Muscle of leg (tissue), 11 donors: Measurements from ENCODE around the gene LHFPL3. TPM values are rescaled to one million over a fixed set of nuclear protein-coding genes. Genes with fewer than 3 reads are reported as not detected.

Experiments
- DNase-seq: peaks from one replicate; pipeline ENCODE4 v3.0.0; 2013
- H3K27ac ChIP-seq: one replicate; pipeline ENCODE4 v1.5.1; 2013; ENCODE audit warnings: mild to moderate bottlenecking, low read length, control low read depth
- H3K27me3 ChIP-seq: one replicate; pipeline ENCODE4 v1.6.1; 2013; ENCODE audit warnings: low read length; ENCODE audit not compliant: control insufficient read depth, insufficient read depth
- H3K36me3 ChIP-seq: one replicate; pipeline ENCODE4 v1.6.1; 2013; ENCODE audit warnings: low read length; ENCODE audit not compliant: control insufficient read depth, insufficient read depth
- H3K4me1 ChIP-seq: one replicate; pipeline ENCODE4 v1.6.1; 2013; ENCODE audit warnings: low read length; ENCODE audit not compliant: control insufficient read depth, insufficient read depth
- H3K4me3 ChIP-seq: one replicate; pipeline ENCODE4 v1.5.1; 2013; ENCODE audit warnings: low read length, control low read depth
- H3K9me3 ChIP-seq: replicated peaks from 2 replicates; pipeline ENCODE4 v1.6.1; 2013; ENCODE audit warnings: low read depth, low read length; ENCODE audit not compliant: control insufficient read depth
- WGBS: methylation state at CpG from one replicate; pipeline ENCODE4 v1.1.5; 2013; ENCODE audit warnings: missing lambda C conversion rate; ENCODE audit not compliant: insufficient coverage; 5-methylcytosine and 5-hydroxymethylcytosine counted together
- polyA plus RNA-seq, 8 donors: library from polyadenylated mRNA; unstranded; fragments of 120-200 nt; gene quantifications; one replicate each; pipeline versions ENCODE4 v1.2.1 to v1.2.3, GENCODE V29; 2013; ENCODE audit warnings: inconsistent platforms in 1 of 8, low replicate concordance in 1 of 8; ENCODE audit not compliant: insufficient read length in 8 of 8, insufficient read depth in 1 of 8
- total RNA-seq: library from RNA; stranded (reverse); fragments of 120-200 nt; gene quantifications from one replicate; pipeline ENCODE4 v1.2.4, GENCODE V29; 2013

Gene LHFPL3
- total and polyA plus RNA-seq, 9 donors: 0.06 to 0.47 (median 0.17) TPM; not detected in 6

DNA sequence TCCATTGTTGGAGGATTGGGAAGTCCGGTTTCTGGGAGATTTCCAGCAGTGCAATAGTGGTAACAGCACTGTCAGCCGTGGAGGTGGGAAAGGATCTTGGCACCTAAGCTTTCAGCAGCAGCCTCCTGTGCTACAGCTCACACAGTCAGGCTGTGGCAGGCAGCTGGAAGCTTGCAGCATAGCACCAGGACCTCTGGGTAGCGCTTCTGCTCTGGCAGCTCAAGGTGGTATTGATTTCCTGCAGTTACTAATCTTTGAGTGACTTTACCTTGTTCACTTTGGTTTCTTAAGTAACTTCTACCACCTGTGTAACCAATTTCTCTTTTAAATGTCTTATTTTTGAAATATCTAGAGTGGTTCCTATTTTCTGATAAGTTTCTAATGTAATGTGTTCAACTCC is 130.5 kb downstream of the LHFPL3 start:
- Histone ChIP-seq H3K4me3 (no peak overlapping the region), H3K9me3 (peaks cover 6% of the 10 kb centered on the region), H3K36me3 (no peaks in the 10 kb centered on the region), H3K27ac (no peak overlapping the region), H3K27me3 (no peaks in the 10 kb centered on the region), H3K4me1 (no peaks in the 10 kb centered on the region)
- 89% methylated on average over 2 of the region's 3 CpGs for WGBS
- DNase-seq: no peak

DNA sequence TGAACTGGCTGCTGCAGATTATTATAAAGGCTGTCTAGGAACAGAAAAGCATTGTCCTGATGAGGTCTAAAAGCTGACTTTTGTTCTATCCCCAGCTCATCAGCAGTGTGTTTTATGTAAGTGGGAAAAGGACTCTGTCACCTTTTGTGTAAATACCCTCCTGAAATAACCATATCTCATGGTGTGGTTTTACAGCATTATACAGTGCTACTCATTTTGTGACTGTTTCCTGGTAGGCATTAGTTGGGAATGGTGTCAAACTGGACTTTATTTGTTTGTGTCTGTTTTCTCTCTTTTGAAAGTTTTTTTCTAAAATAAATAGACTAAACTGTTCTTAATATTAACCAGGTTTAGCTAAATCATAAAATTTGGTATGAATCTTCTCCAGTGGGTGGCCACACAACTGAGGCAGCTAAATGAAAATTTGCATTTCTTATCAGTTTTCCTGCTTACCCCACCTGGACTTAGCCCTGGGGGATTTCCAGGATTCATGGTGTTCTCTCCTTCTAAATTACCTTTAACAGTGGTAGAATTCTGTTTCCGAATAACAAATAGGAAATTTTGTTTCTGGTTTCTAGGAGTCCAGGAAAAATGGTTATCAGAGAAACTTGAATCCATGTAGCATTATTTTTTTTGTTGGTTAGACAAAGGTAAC is 140.9 kb downstream of the LHFPL3 start:
- no peaks in the 10 kb centered on the region for H3K36me3 ChIP-seq
- no peak overlapping the region for H3K27ac ChIP-seq
- H3K27me3 ChIP-seq: no peaks in the 10 kb centered on the region
- H3K4me1 ChIP-seq: no peaks in the 10 kb centered on the region
- no CpG with 5 or more reads among the region's 1 CpG for WGBS
- DNase-seq: no peak
- H3K9me3 ChIP-seq: peaks cover under 1% of the 10 kb centered on the region
- H3K4me3 ChIP-seq: no peak overlapping the region

DNA sequence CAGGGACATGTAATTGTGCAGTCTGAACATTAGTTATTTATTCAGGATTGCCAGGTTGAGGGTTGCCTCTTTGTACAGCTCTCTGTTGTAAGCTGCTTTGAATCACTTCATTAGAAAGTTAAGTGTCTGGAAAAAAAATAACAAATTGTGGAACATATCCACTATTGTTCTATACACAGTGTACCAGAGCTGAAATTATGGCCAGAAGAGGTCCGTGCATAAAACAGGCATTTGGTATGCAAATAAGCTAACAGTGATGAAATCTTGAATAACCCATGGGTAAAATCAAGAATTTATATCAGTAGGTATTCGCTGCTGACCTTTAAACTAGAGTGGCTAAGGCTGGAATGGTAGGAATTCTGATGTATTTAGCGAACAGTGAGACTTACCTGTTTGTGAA is 152.1 kb downstream of the LHFPL3 start:
- no peak overlapping the region for H3K4me3 ChIP-seq
- WGBS: 63% methylated on average over 1 of the region's 3 CpGs

DNA sequence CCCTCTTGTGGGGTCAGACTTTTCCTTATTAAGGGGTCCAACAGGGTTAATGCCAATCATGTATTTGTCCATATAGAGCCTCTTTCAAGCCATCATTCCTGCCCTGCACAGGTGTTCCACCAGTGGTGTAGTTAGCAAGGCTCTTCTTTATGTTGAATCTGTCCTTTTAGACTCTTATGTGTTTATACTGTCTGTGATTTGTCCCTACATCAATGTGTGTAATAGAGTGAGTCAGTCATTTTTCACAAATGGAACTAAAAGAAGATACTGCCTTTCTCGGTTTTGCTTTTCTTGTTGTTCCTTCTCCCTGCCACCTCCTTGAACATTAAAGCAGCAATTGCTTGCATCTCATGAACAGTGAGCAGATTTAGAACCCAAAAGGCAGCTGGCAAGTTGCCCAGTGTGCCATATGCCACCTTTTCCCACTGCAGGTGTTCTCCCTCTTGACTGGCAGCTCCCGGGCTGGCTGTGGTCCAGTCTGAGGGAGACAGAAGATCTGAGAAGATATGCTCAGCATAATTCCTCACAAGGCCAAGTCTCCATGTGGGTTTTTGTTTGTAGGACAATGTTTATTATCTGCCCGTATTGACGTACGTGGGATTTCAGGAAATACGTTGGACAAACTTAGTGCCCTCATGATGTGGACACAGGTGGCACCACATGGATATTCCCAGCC is 154.1 kb downstream of the LHFPL3 start:
- H3K27ac ChIP-seq: no peak overlapping the region
- peak; percentile 2 for DNase-seq
- no peak overlapping the region for H3K4me3 ChIP-seq
- no peaks in the 10 kb centered on the region for H3K9me3 ChIP-seq
- no peaks in the 10 kb centered on the region for H3K4me1 ChIP-seq
- no peaks in the 10 kb centered on the region for H3K27me3 ChIP-seq
- 94% methylated on average over 4 of the region's 6 CpGs for WGBS
- H3K36me3 ChIP-seq: no peaks in the 10 kb centered on the region

More for the DNA sequence above, 152.1 kb downstream of the LHFPL3 start:
- no peak overlapping the region for H3K27ac ChIP-seq
- H3K36me3 ChIP-seq: no peaks in the 10 kb centered on the region
- DNase-seq: no peak
- H3K4me1 ChIP-seq: no peaks in the 10 kb centered on the region
- no peaks in the 10 kb centered on the region for H3K27me3 ChIP-seq
- no peaks in the 10 kb centered on the region for H3K9me3 ChIP-seq

DNA sequence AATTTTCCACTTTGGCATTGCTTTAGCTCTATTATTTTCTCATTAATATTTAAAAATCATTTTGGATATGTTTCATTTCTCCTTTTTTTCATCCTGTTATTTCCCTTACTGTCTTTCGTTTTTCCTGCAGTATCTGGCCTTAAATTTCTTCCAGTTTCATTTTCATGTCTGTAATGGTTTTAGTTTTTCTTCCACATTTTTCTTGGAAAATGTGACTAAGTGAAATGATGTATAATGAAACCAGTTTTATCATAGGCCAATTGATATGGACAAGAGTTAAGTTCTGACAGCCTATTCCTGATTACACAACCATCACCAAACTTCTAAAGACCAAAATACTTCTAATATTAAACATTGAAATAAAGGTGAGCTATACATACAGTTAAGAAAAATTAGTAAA is 158.5 kb downstream of the LHFPL3 start:
- H3K4me3 ChIP-seq: no peak overlapping the region
- no CpG with 5 or more reads among the region's 1 CpG for WGBS

DNA sequence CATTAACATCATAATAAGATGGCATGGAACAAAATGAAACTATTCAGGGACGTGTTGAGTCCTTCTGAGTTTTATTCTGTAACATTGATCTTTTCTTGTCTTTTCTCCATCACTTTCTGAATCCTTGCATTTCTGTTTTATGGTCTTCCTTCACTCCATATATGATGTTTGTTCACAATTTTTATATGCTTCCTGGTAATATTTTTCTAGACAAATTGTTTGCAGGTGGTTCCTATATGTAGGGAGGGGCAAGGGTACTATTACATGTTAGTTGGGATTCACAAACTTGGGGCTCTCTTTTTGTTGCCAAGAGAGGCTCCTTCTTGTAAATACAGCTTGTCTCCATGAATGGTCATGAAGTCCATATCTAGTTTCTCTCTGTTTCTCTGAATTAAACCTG is 159.2 kb downstream of the LHFPL3 start:
- no peak for DNase-seq
- no CpG with 5 or more reads among the region's 1 CpG for WGBS
- H3K4me1 ChIP-seq: no peaks in the 10 kb centered on the region
- no peak overlapping the region for H3K27ac ChIP-seq
- H3K27me3 ChIP-seq: no peaks in the 10 kb centered on the region
- no peaks in the 10 kb centered on the region for H3K9me3 ChIP-seq
- H3K4me3 ChIP-seq: no peak overlapping the region
- no peaks in the 10 kb centered on the region for H3K36me3 ChIP-seq

More for the DNA sequence above, 158.5 kb downstream of the LHFPL3 start:
- H3K27ac ChIP-seq: no peak overlapping the region
- H3K27me3 ChIP-seq: no peaks in the 10 kb centered on the region
- DNase-seq: no peak
- H3K36me3 ChIP-seq: no peaks in the 10 kb centered on the region
- H3K9me3 ChIP-seq: no peaks in the 10 kb centered on the region
- H3K4me1 ChIP-seq: no peaks in the 10 kb centered on the region

DNA sequence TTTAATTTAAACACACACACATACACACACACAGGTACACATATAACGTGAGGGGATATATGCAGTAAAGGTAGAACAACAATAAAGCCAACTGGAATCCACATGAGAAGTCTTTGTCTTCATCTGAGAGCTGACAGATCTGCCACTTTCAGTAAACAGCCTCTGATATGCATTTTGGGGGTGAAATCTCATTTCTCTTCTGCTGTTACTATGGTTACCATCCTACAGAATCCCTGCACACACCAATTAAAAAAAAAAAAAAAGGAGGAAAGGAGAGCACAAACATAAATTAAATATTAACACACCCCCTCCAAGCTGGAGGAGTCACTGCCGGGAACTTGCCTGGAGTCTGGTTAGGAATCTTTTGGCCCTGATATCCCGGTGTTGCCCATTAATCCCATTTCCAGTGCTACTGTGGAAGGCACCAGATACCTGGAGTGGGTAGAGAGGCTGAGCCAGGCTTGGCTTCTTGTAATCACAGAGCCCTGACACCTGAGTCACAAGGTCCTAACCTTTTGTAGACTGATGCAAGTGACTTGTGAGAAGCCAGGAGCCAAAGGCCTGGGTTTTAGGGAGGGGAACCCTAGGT is 169.1 kb downstream of the LHFPL3 start:
- WGBS: no CpG with 5 or more reads among the region's 3 CpGs
- Histone ChIP-seq H3K27me3 (no peaks in the 10 kb centered on the region), H3K9me3 (no peaks in the 10 kb centered on the region), H3K27ac (no peak overlapping the region), H3K4me3 (no peak overlapping the region), H3K36me3 (no peaks in the 10 kb centered on the region), H3K4me1 (no peaks in the 10 kb centered on the region)
- no peak for DNase-seq

DNA sequence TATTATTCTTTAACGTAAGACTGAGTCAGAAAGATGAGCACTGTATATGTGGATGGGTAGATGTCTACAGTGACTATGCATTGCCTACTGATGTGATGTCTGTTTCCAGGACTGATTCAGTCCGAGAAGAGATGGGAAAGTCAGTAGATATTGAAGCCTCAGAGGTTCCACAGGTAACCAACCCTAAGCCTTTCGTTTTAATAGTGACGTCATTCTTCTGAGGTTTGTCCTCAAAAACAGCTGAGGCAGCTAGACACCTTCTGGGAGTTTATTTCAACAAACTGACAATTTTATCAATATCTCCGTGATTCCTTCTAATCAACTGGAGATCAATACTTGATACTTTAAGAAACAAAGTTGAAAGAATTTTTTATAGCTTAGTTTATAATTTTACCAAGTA is 171.6 kb downstream of the LHFPL3 start:
- 67% methylated on average over 1 of the region's 5 CpGs for WGBS
- Histone ChIP-seq H3K27ac (no peak overlapping the region), H3K9me3 (no peaks in the 10 kb centered on the region), H3K27me3 (no peaks in the 10 kb centered on the region), H3K4me1 (no peaks in the 10 kb centered on the region), H3K4me3 (no peak overlapping the region), H3K36me3 (no peaks in the 10 kb centered on the region)
- DNase-seq: no peak

DNA sequence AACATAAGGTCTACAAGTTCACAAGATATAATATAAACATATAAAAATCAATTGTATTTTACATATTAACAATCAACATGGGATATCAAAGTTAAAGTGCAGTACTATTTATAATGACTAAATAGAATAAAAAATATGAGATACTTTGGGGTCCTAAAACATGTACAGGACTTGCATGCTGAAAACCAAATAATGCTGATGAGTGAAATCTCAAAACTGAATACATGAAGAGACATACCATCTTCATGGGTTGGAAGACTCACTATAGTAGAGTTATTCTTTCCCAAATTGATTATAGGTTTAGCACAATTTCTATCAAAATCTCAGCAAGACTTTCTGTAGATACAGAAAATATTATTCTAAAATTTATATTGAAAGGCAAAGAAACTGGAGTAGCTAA is 181.5 kb downstream of the LHFPL3 start:
- no peaks in the 10 kb centered on the region for H3K36me3 ChIP-seq
- no peak overlapping the region for H3K4me3 ChIP-seq
- no peaks in the 10 kb centered on the region for H3K4me1 ChIP-seq
- H3K27me3 ChIP-seq: no peaks in the 10 kb centered on the region
- H3K27ac ChIP-seq: no peak overlapping the region
- no peaks in the 10 kb centered on the region for H3K9me3 ChIP-seq
- DNase-seq: no peak

DNA sequence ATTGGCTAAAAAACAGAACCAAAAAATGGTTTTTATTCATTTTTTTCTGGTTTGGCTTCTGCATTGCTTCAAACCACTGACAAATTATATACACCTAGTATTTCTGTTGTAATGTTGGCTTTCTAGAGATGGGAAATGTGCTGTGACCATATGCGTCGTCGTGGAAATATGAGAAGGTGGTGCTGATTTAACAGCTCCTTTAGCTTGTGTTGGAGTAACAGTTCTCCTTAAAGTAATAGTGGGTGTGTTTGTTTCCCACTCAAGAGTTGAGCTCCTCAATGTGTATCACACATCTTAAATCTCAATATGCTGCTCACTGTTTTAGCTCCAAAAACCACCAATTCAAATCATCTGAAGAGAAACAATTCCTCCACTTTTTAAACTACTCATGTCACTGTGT is 196.4 kb downstream of the LHFPL3 start:
- no CpG with 5 or more reads among the region's 3 CpGs for WGBS
- no peak overlapping the region for H3K4me3 ChIP-seq
- H3K4me1 ChIP-seq: no peaks in the 10 kb centered on the region
- no peaks in the 10 kb centered on the region for H3K27me3 ChIP-seq
- no peak overlapping the region for H3K27ac ChIP-seq
- no peak for DNase-seq
- no peaks in the 10 kb centered on the region for H3K36me3 ChIP-seq
- no peaks in the 10 kb centered on the region for H3K9me3 ChIP-seq
